Measurements from ENCODE around the gene RNF19B.

RNF19B gene

DNA sequence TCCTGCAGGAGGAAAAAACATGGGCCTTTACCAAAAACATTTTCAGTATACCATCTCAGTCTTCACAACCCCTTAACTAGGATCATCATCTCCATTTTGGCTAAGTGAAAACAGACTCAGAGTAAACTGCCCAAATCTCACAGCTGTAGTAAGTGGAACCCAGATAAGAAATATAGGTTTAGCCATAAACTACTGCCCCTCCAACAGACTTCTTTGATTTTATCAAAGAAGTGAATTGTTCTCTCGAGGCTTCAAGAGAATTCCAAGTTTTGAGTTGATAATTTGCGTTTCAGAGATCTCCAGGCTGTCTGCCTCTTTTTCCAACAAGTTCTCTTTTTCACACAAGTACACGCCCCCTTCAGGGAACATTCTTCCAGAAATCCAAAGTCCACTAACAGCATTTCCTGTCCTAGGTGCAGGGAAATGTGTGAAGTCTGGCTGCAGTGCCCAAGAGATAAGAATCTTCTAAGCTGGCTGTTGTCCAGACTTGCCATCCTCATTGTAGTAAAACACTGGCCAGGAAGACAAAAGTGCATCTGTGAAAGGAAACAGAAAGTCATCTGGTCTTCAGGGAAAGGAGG lies 30.8 kb downstream of the RNF19B start:
- 37% methylated on average over 2 of the region's 3 CpGs for WGBS
- Histone ChIP-seq H3K23ac (ENCODE audit: low read length in 2 of 2) (no peak overlapping the region), H3K4me3 (ENCODE audit: insufficient read depth in 1 of 2, low read depth in 1 of 2, low read length in 2 of 2) (no peak overlapping the region)

DNA sequence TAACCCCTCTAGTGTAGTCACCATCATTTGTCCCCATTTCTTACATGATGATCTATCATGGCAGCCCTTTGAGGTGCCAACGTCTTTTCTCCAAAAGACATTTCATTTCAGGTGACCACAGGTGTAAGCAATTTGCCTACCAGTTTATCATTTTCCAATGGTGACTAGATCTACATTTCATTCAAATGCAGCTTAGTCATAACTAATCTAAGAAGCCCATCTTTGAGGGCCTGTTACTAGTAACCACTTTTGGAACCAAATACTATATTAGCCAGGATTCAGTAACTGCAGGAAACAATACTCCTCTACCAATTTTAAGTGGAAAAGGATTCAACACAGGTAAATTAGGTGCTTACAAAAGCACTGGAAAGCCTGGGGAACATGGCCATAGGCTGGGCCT lies 32.8 kb downstream of the RNF19B start:
- Histone ChIP-seq H4K8ac (ENCODE audit: low read length) (no peak overlapping the region), H3K14ac (ENCODE audit: low read length in 2 of 2) (no peak overlapping the region), H2BK12ac (ENCODE audit: low read length in 2 of 2) (no peak overlapping the region), H3K79me1 (replicated peaks; ENCODE audit: low read length, poor library complexity, severe bottlenecking) (no peaks in the 10 kb centered on the region), H3K4ac (ENCODE audit: low read depth in 1 of 2, low read length in 2 of 2) (no peak overlapping the region), H2BK15ac (ENCODE audit: low read depth, poor library complexity, severe bottlenecking) (no peak overlapping the region), H3K23ac (ENCODE audit: low read length in 2 of 2) (no peak overlapping the region), H3K18ac (ENCODE audit: low read depth in 1 of 2, low read length in 2 of 2) (no peak overlapping the region), H4K91ac (ENCODE audit: low read length) (no peak overlapping the region), H3K4me3 (ENCODE audit: insufficient read depth in 1 of 2, low read depth in 1 of 2, low read length in 2 of 2) (no peak overlapping the region), H3K27ac (ENCODE audit: low read length, poor library complexity, severe bottlenecking) (no peak overlapping the region), H2BK120ac (ENCODE audit: low read depth, low read length) (no peak overlapping the region), H3K4me1 (ENCODE audit: control insufficient read depth, insufficient read depth, low read depth, low read length) (peaks cover 1% of the 10 kb centered on the region), H3K4me2 (ENCODE audit: low read length, poor library complexity, severe bottlenecking) (no peak overlapping the region), H3K36me3 (ENCODE audit: control insufficient read depth in 1 of 2, insufficient read depth in 2 of 2, low read depth in 1 of 2, low read length in 2 of 2) (peaks cover 2 to 15% of the 10 kb centered on the region in 2 experiments), H3K27me3 (ENCODE audit: control insufficient read depth in 1 of 2, insufficient read depth in 1 of 2, low read length in 2 of 2) (no peaks in the 10 kb centered on the region), H2AK5ac (ENCODE audit: low read length, severe bottlenecking) (no peak overlapping the region), H2AFZ (ENCODE audit: low read depth, low read length) (no peak overlapping the region), H3K9ac (ENCODE audit: low read length) (no peak overlapping the region), H3K9me3 (ENCODE audit: control insufficient read depth, low read length) (no peaks in the 10 kb centered on the region), H2BK5ac (ENCODE audit: low read depth, low read length, poor library complexity, severe bottlenecking) (no peak overlapping the region)
- WGBS = 76% methylated on average over 1 of the region's 1 CpG
- DNase-seq = no peak

More for the DNA sequence above, 30.8 kb downstream of the RNF19B start:
- Histone ChIP-seq H2AK5ac (ENCODE audit: low read length, severe bottlenecking) (no peak overlapping the region), H4K91ac (ENCODE audit: low read length) (no peak overlapping the region), H3K27ac (ENCODE audit: low read length, poor library complexity, severe bottlenecking) (no peak overlapping the region), H4K8ac (ENCODE audit: low read length) (no peak overlapping the region), H3K4me2 (ENCODE audit: low read length, poor library complexity, severe bottlenecking) (no peak overlapping the region), H3K27me3 (ENCODE audit: control insufficient read depth in 1 of 2, insufficient read depth in 1 of 2, low read length in 2 of 2) (no peaks in the 10 kb centered on the region), H3K4me1 (ENCODE audit: control insufficient read depth, insufficient read depth, low read depth, low read length) (peaks cover 6% of the 10 kb centered on the region), H3K18ac (ENCODE audit: low read depth in 1 of 2, low read length in 2 of 2) (no peak overlapping the region), H3K9ac (ENCODE audit: low read length) (peak overlapping the region; percentile 23), H3K4ac (ENCODE audit: low read depth in 1 of 2, low read length in 2 of 2) (no peak overlapping the region), H2BK15ac (ENCODE audit: low read depth, poor library complexity, severe bottlenecking) (no peak overlapping the region), H3K36me3 (ENCODE audit: control insufficient read depth in 1 of 2, insufficient read depth in 2 of 2, low read depth in 1 of 2, low read length in 2 of 2) (peaks cover 4 to 34% of the 10 kb centered on the region in 2 experiments), H3K79me1 (replicated peaks; ENCODE audit: low read length, poor library complexity, severe bottlenecking) (no peaks in the 10 kb centered on the region), H2AFZ (ENCODE audit: low read depth, low read length) (no peak overlapping the region), H2BK120ac (ENCODE audit: low read depth, low read length) (no peak overlapping the region), H2BK12ac (ENCODE audit: low read length in 2 of 2) (no peak overlapping the region), H3K9me3 (ENCODE audit: control insufficient read depth, low read length) (no peaks in the 10 kb centered on the region), H3K14ac (ENCODE audit: low read length in 2 of 2) (no peak overlapping the region), H2BK5ac (ENCODE audit: low read depth, low read length, poor library complexity, severe bottlenecking) (no peak overlapping the region)
- peak; percentile 51 for DNase-seq

GRCh38 chr1:32929366-32929765 lies 35.2 kb downstream of the RNF19B start:
- Histone ChIP-seq H4K91ac (ENCODE audit: low read length) (no peak overlapping the region), H3K9ac (ENCODE audit: low read length) (no peak overlapping the region), H3K4me1 (ENCODE audit: control insufficient read depth, insufficient read depth, low read depth, low read length) (peaks cover 12% of the 10 kb centered on the region), H2BK12ac (ENCODE audit: low read length in 2 of 2) (no peak overlapping the region), H3K4me3 (ENCODE audit: insufficient read depth in 1 of 2, low read depth in 1 of 2, low read length in 2 of 2) (no peak overlapping the region), H3K18ac (ENCODE audit: low read depth in 1 of 2, low read length in 2 of 2) (no peak overlapping the region), H3K14ac (ENCODE audit: low read length in 2 of 2) (no peak overlapping the region), H4K8ac (ENCODE audit: low read length) (no peak overlapping the region), H3K4ac (ENCODE audit: low read depth in 1 of 2, low read length in 2 of 2) (no peak overlapping the region), H2AFZ (ENCODE audit: low read depth, low read length) (no peak overlapping the region), H3K9me3 (ENCODE audit: control insufficient read depth, low read length) (no peaks in the 10 kb centered on the region), H2AK5ac (ENCODE audit: low read length, severe bottlenecking) (no peak overlapping the region), H3K23ac (ENCODE audit: low read length in 2 of 2) (no peak overlapping the region), H2BK120ac (ENCODE audit: low read depth, low read length) (no peak overlapping the region), H3K36me3 (ENCODE audit: control insufficient read depth in 1 of 2, insufficient read depth in 2 of 2, low read depth in 1 of 2, low read length in 2 of 2) (no peaks in the 10 kb centered on the region), H3K27me3 (ENCODE audit: control insufficient read depth in 1 of 2, insufficient read depth in 1 of 2, low read length in 2 of 2) (peaks cover 0 to 8% of the 10 kb centered on the region in 2 experiments), H2BK15ac (ENCODE audit: low read depth, poor library complexity, severe bottlenecking) (no peak overlapping the region), H3K27ac (ENCODE audit: low read length, poor library complexity, severe bottlenecking) (no peak overlapping the region), H2BK5ac (ENCODE audit: low read depth, low read length, poor library complexity, severe bottlenecking) (no peak overlapping the region), H3K4me2 (ENCODE audit: low read length, poor library complexity, severe bottlenecking) (no peak overlapping the region), H3K79me1 (replicated peaks; ENCODE audit: low read length, poor library complexity, severe bottlenecking) (no peaks in the 10 kb centered on the region)
- no peak for DNase-seq
- WGBS = 58% methylated on average over 2 of the region's 2 CpGs

GRCh38 chr1:32928715-32929114 lies 35.9 kb downstream of the RNF19B start:
- H2AFZ ChIP-seq (ENCODE audit: low read depth, low read length) = no peak overlapping the region
- H3K9ac ChIP-seq (ENCODE audit: low read length) = no peak overlapping the region
- H2BK12ac ChIP-seq (ENCODE audit: low read length in 2 of 2) = no peak overlapping the region
- H3K14ac ChIP-seq (ENCODE audit: low read length in 2 of 2) = no peak overlapping the region
- no peak overlapping the region for H3K4me3 ChIP-seq (ENCODE audit: insufficient read depth in 1 of 2, low read depth in 1 of 2, low read length in 2 of 2)
- no peak overlapping the region for H3K23ac ChIP-seq (ENCODE audit: low read length in 2 of 2)
- H3K27ac ChIP-seq (ENCODE audit: low read length, poor library complexity, severe bottlenecking) = no peak overlapping the region
- H2BK15ac ChIP-seq (ENCODE audit: low read depth, poor library complexity, severe bottlenecking) = no peak overlapping the region
- no peaks in the 10 kb centered on the region for H3K9me3 ChIP-seq (ENCODE audit: control insufficient read depth, low read length)
- no peaks in the 10 kb centered on the region for H3K36me3 ChIP-seq (ENCODE audit: control insufficient read depth in 1 of 2, insufficient read depth in 2 of 2, low read depth in 1 of 2, low read length in 2 of 2)
- H3K4me2 ChIP-seq (ENCODE audit: low read length, poor library complexity, severe bottlenecking) = no peak overlapping the region
- H3K79me1 ChIP-seq (replicated peaks; ENCODE audit: low read length, poor library complexity, severe bottlenecking) = no peaks in the 10 kb centered on the region
- H3K18ac ChIP-seq (ENCODE audit: low read depth in 1 of 2, low read length in 2 of 2) = no peak overlapping the region
- no peak overlapping the region for H2AK5ac ChIP-seq (ENCODE audit: low read length, severe bottlenecking)
- H2BK5ac ChIP-seq (ENCODE audit: low read depth, low read length, poor library complexity, severe bottlenecking) = no peak overlapping the region
- peaks cover 0 to 15% of the 10 kb centered on the region in 2 experiments for H3K27me3 ChIP-seq (ENCODE audit: control insufficient read depth in 1 of 2, insufficient read depth in 1 of 2, low read length in 2 of 2)
- no peak overlapping the region for H3K4ac ChIP-seq (ENCODE audit: low read depth in 1 of 2, low read length in 2 of 2)
- peaks cover 12% of the 10 kb centered on the region for H3K4me1 ChIP-seq (ENCODE audit: control insufficient read depth, insufficient read depth, low read depth, low read length)
- H4K91ac ChIP-seq (ENCODE audit: low read length) = no peak overlapping the region
- no peak overlapping the region for H2BK120ac ChIP-seq (ENCODE audit: low read depth, low read length)
- 90% methylated on average over 7 of the region's 8 CpGs for WGBS
- no peak overlapping the region for H4K8ac ChIP-seq (ENCODE audit: low read length)
- DNase-seq = no peak

All from mesenchymal stem cell (in vitro differentiated cells and primary cell).